ENCODE measurements around the gene TGM3.

DNA sequence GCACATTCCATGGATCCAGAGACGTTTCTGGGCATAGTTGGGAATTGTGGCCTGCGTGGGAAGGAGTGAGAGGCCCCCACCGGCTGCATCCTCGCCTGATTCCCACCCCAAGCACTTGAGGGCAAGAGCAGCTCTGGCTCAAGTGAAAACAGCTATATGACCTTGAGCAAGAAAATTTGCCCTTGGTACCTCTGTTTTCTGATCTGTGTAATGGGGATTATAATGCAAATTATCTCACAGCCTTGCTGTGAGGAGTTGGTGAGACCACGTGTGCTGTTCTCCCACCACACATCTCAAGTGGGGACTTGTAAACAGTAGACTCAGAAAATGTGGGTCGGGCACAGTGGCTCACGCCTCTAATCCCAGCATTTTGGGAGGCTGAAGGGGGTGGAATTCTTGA, 85.5 kb downstream of the TGM3 start:
- TF ChIP-seq, protein P1, sequence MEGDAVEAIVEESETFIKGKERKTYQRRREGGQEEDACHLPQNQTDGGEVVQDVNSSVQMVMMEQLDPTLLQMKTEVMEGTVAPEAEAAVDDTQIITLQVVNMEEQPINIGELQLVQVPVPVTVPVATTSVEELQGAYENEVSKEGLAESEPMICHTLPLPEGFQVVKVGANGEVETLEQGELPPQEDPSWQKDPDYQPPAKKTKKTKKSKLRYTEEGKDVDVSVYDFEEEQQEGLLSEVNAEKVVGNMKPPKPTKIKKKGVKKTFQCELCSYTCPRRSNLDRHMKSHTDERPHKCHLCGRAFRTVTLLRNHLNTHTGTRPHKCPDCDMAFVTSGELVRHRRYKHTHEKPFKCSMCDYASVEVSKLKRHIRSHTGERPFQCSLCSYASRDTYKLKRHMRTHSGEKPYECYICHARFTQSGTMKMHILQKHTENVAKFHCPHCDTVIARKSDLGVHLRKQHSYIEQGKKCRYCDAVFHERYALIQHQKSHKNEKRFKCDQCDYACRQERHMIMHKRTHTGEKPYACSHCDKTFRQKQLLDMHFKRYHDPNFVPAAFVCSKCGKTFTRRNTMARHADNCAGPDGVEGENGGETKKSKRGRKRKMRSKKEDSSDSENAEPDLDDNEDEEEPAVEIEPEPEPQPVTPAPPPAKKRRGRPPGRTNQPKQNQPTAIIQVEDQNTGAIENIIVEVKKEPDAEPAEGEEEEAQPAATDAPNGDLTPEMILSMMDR (IDR thresholded peaks at IDR 0.05), result no peak
- no peak for TF ChIP-seq POLR2A (IDR thresholded peaks at IDR 0.05)
